Medulla oblongata (tissue), 1 donor: ENCODE results near the gene IFT57.

Experiments
- DNase-seq: peaks from one replicate; pipeline ENCODE4 v3.0.0-alpha.2; 2015; ENCODE audit errors: extremely low spot score

Gene IFT57

GRCh38 chr3:108218811-108219210, 3.4 kb downstream of the IFT57 start:
- no peak for DNase-seq

- DNase-seq, result no peak
Measured at GRCh38 chr3:108215871-108216270, 6.4 kb downstream of the IFT57 start.

- no peak for DNase-seq
Measured at GRCh38 chr3:108209579-108209978, 12.6 kb downstream of the IFT57 start.

GRCh38 chr3:108208831-108209230, 13.4 kb downstream of the IFT57 start:
- no peak for DNase-seq

GRCh38 chr3:108202834-108203233, 19.4 kb downstream of the IFT57 start:
- DNase-seq, result no peak

- no peak for DNase-seq
Measured at GRCh38 chr3:108202080-108202479, 20.1 kb downstream of the IFT57 start.

GRCh38 chr3:108201258-108201657, 21.0 kb downstream of the IFT57 start:
- no peak for DNase-seq

- DNase-seq, result no peak
Measured at GRCh38 chr3:108200578-108200977, 21.6 kb downstream of the IFT57 start.

GRCh38 chr3:108200024-108200423, 22.2 kb downstream of the IFT57 start:
- DNase-seq, result no peak

GRCh38 chr3:108191394-108191793, 30.8 kb downstream of the IFT57 start:
- DNase-seq, result no peak

- no peak for DNase-seq
Measured at GRCh38 chr3:108190346-108190745, 31.9 kb downstream of the IFT57 start.

GRCh38 chr3:108189440-108189839, 32.8 kb downstream of the IFT57 start:
- no peak for DNase-seq

GRCh38 chr3:108185536-108185935, 36.7 kb downstream of the IFT57 start:
- DNase-seq, result no peak

- DNase-seq, result no peak
Measured at GRCh38 chr3:108184824-108185223, 37.4 kb downstream of the IFT57 start.

- no peak for DNase-seq
Measured at GRCh38 chr3:108183971-108184370, 38.3 kb downstream of the IFT57 start.

GRCh38 chr3:108183181-108183580, 39.0 kb downstream of the IFT57 start:
- no peak for DNase-seq

GRCh38 chr3:108182339-108182738, 39.9 kb downstream of the IFT57 start:
- no peak for DNase-seq

GRCh38 chr3:108181172-108181571, 41.1 kb downstream of the IFT57 start:
- DNase-seq, result no peak

GRCh38 chr3:108180194-108180593, 42.0 kb downstream of the IFT57 start:
- no peak for DNase-seq

GRCh38 chr3:108178676-108179075, 43.5 kb downstream of the IFT57 start:
- DNase-seq, result no peak

- no peak for DNase-seq
Measured at GRCh38 chr3:108177536-108177935, 44.7 kb downstream of the IFT57 start.

GRCh38 chr3:108175352-108175751, 46.9 kb downstream of the IFT57 start:
- no peak for DNase-seq

- DNase-seq, result no peak
Measured at GRCh38 chr3:108171106-108171505, 51.1 kb downstream of the IFT57 start.

- no peak for DNase-seq
Measured at GRCh38 chr3:108164391-108164790, 57.8 kb downstream of the IFT57 start.

- no peak for DNase-seq
Measured at GRCh38 chr3:108159865-108160264, 62.4 kb downstream of the IFT57 start.
